ENCODE results near the gene MAPK6. TPM values are rescaled to one million over a fixed set of nuclear protein-coding genes. Genes with fewer than 3 reads are reported as not detected.
"Not testable (repeated sequence)": the region's sequence is repeated elsewhere in the genome, so short reads cannot be mapped to it uniquely, and the experiment has no call there.

Gene MAPK6
- total RNA-seq, 2 experiments from 2014 or later: 39.9 to 40.8 TPM

GRCh38 chr15:52076889-52077781 is 58.1 kb downstream of the MAPK6 start:
- Mint-ChIP-seq H3K9me3 (no peaks in the 10 kb centered on the region), H3K27ac (peak overlapping the region; percentile 3), H3K27me3 (no peaks in the 10 kb centered on the region), H3K36me3 (no peaks in the 10 kb centered on the region), H3K4me3 (no peak overlapping the region), H3K4me1 (ENCODE audit: low read depth) (peaks cover 9% of the 10 kb centered on the region)
- peak; percentile 44 for DNase-seq
- ChIA-PET POLR2A (no interaction called here), CTCF (interaction anchor here (0.6 to 7.9 kb wide), 17 partner anchors 9 to 518 kb away, joined by 3 to 77 read pairs (median 5); partner anchors contain the start of gene LEO1)
- intact Hi-C loops (cut with micrococcal nuclease): loop anchor here (5.0 to 10.0 kb wide), 2 partner anchors 148 to 190 kb away; no protein-coding TSS in a partner anchor

- intact Hi-C loops (cut with micrococcal nuclease): loop anchor here (5.0 to 10.0 kb wide), 2 partner anchors 146 to 191 kb away; no protein-coding TSS in a partner anchor
- ChIA-PET POLR2A (no interaction called here), CTCF (interaction anchor here (0.6 to 7.9 kb wide), 46 partner anchors 9 to 429 kb away, joined by 3 to 77 read pairs (median 4); partner anchors contain the start of genes BCL2L10 and LEO1)
- DNase-seq: no peak
- H3K4me1 Mint-ChIP-seq (ENCODE audit: low read depth): peaks cover 13% of the 10 kb centered on the region
- H3K36me3 Mint-ChIP-seq: no peaks in the 10 kb centered on the region
- no peak overlapping the region for H3K4me3 Mint-ChIP-seq
- H3K27me3 Mint-ChIP-seq: no peaks in the 10 kb centered on the region
- H3K9me3 Mint-ChIP-seq: no peaks in the 10 kb centered on the region
- H3K27ac Mint-ChIP-seq: no peak overlapping the region
These were observed 59.3 kb downstream of the MAPK6 start for GRCh38 chr15:52078197-52078875.

GRCh38 chr15:52078876-52079700 is 60.1 kb downstream of the MAPK6 start:
- Mint-ChIP-seq H3K27ac (no peak overlapping the region), H3K27me3 (no peaks in the 10 kb centered on the region), H3K4me1 (ENCODE audit: low read depth) (peaks cover 13% of the 10 kb centered on the region), H3K9me3 (no peaks in the 10 kb centered on the region), H3K36me3 (no peaks in the 10 kb centered on the region), H3K4me3 (no peak overlapping the region)
- intact Hi-C loops (cut with micrococcal nuclease): loop anchor here (1.0 to 10.0 kb wide), 4 partner anchors 58 to 192 kb away; no protein-coding TSS in a partner anchor
- ChIA-PET POLR2A (no interaction called here), CTCF (interaction anchor here (0.6 to 7.9 kb wide), 46 partner anchors 8 to 356 kb away, joined by 3 to 77 read pairs (median 4); partner anchors contain the start of genes BCL2L10 and LEO1)
- DNase-seq: peak; percentile 87

GRCh38 chr15:52080031-52080430 is 61.0 kb downstream of the MAPK6 start:
- ChIA-PET CTCF (interaction anchor here (0.6 to 7.9 kb wide), 16 partner anchors 11 to 162 kb away, joined by 3 to 77 read pairs (median 4); partner anchors contain the start of gene LEO1), POLR2A (no interaction called here)
- intact Hi-C loops (cut with micrococcal nuclease): no loop called here
- Mint-ChIP-seq H3K36me3 (no peaks in the 10 kb centered on the region), H3K27ac (no peak overlapping the region), H3K9me3 (no peaks in the 10 kb centered on the region), H3K4me1 (ENCODE audit: low read depth) (peaks cover 13% of the 10 kb centered on the region), H3K4me3 (no peak overlapping the region), H3K27me3 (no peaks in the 10 kb centered on the region)
- DNase-seq: no peak

- Mint-ChIP-seq H3K36me3 (no peaks in the 10 kb centered on the region), H3K4me3 (no peak overlapping the region), H3K9me3 (no peaks in the 10 kb centered on the region), H3K27ac (no peak overlapping the region), H3K4me1 (ENCODE audit: low read depth) (peaks cover 13% of the 10 kb centered on the region), H3K27me3 (no peaks in the 10 kb centered on the region)
- intact Hi-C loops (cut with micrococcal nuclease): no loop called here
- ChIA-PET CTCF (interaction anchor here (0.6 to 7.9 kb wide), 7 partner anchors 12 to 259 kb away, joined by 3 to 77 read pairs (median 4); no protein-coding TSS in a partner anchor), POLR2A (no interaction called here)
- no peak for DNase-seq
These were observed 61.8 kb downstream of the MAPK6 start for GRCh38 chr15:52080706-52081392.

GRCh38 chr15:52082197-52083036 is 63.4 kb downstream of the MAPK6 start:
- Mint-ChIP-seq H3K4me1 (ENCODE audit: low read depth) (peaks cover 5% of the 10 kb centered on the region), H3K36me3 (no peaks in the 10 kb centered on the region), H3K27ac (no peak overlapping the region), H3K9me3 (no peaks in the 10 kb centered on the region), H3K4me3 (no peak overlapping the region), H3K27me3 (no peaks in the 10 kb centered on the region)
- intact Hi-C loops (cut with micrococcal nuclease): no loop called here
- ChIA-PET POLR2A (interaction anchor here (1.2 kb wide), 1 partner anchor 76 kb away, joined by 3 read pairs; no protein-coding TSS in a partner anchor), CTCF (interaction anchor here (1.1 to 7.9 kb wide), 4 partner anchors 12 to 126 kb away, joined by 3 to 77 read pairs (median 4); partner anchors contain the start of gene BCL2L10)
- no peak for DNase-seq

- ChIA-PET POLR2A (interaction anchor here (1.2 kb wide), 1 partner anchor 77 kb away, joined by 3 read pairs; no protein-coding TSS in a partner anchor), CTCF (interaction anchor here (0.7 to 7.9 kb wide), 5 partner anchors 12 to 125 kb away, joined by 3 to 77 read pairs (median 4); partner anchors contain the start of gene BCL2L10)
- intact Hi-C loops (cut with micrococcal nuclease); H3K4me3 Mint-ChIP-seq; H3K27ac Mint-ChIP-seq; H3K36me3 Mint-ChIP-seq; H3K9me3 Mint-ChIP-seq; H3K27me3 Mint-ChIP-seq; DNase-seq; H3K4me1 Mint-ChIP-seq (ENCODE audit: low read depth): not testable (repeated sequence)
These were observed 64.0 kb downstream of the MAPK6 start for GRCh38 chr15:52083037-52083359.

GRCh38 chr15:52083603-52084002 is 64.6 kb downstream of the MAPK6 start:
- Mint-ChIP-seq H3K27ac (no peak overlapping the region), H3K27me3 (no peaks in the 10 kb centered on the region), H3K9me3 (no peaks in the 10 kb centered on the region), H3K4me1 (ENCODE audit: low read depth) (peaks cover 5% of the 10 kb centered on the region), H3K36me3 (no peaks in the 10 kb centered on the region), H3K4me3 (no peak overlapping the region)
- no peak for DNase-seq
- intact Hi-C loops (cut with micrococcal nuclease): no loop called here
- POLR2A ChIA-PET: interaction anchor here (1.2 kb wide), 1 partner anchor 77 kb away, joined by 3 read pairs; no protein-coding TSS in a partner anchor
- CTCF ChIA-PET: interaction anchor here (0.7 to 7.9 kb wide), 5 partner anchors 11 to 125 kb away, joined by 3 to 77 read pairs (median 4); partner anchors contain the start of gene BCL2L10

- Mint-ChIP-seq H3K4me1 (ENCODE audit: low read depth) (peaks cover 3% of the 10 kb centered on the region), H3K27me3 (peaks cover 1% of the 10 kb centered on the region), H3K36me3 (peaks cover 6% of the 10 kb centered on the region), H3K9me3 (peaks cover 10% of the 10 kb centered on the region), H3K27ac (no peak overlapping the region), H3K4me3 (no peak overlapping the region)
- ChIA-PET CTCF (interaction anchor here (0.7 kb wide), 1 partner anchor 87 kb away, joined by 3 read pairs; no protein-coding TSS in a partner anchor), POLR2A (no interaction called here)
- intact Hi-C loops (cut with micrococcal nuclease): no loop called here
- no peak for DNase-seq
These were observed 66.3 kb downstream of the MAPK6 start for GRCh38 chr15:52085299-52085698.

GRCh38 chr15:52086011-52086786 is 67.2 kb downstream of the MAPK6 start:
- no peak overlapping the region for H3K4me3 Mint-ChIP-seq
- H3K4me1 Mint-ChIP-seq (ENCODE audit: low read depth): peaks cover 3% of the 10 kb centered on the region
- H3K27ac Mint-ChIP-seq: no peak overlapping the region
- DNase-seq: no peak
- POLR2A ChIA-PET: no interaction called here
- peaks cover 8% of the 10 kb centered on the region for H3K36me3 Mint-ChIP-seq
- intact Hi-C loops (cut with micrococcal nuclease): no loop called here
- H3K27me3 Mint-ChIP-seq: peaks cover 1% of the 10 kb centered on the region
- H3K9me3 Mint-ChIP-seq: peaks cover 15% of the 10 kb centered on the region
- CTCF ChIA-PET: no interaction called here
